ENCODE data around the gene FCAMR.
A peak's percentile ranks its signal among the peaks of the same experiment; 100 is the strongest.

The FCAMR gene

DNA sequence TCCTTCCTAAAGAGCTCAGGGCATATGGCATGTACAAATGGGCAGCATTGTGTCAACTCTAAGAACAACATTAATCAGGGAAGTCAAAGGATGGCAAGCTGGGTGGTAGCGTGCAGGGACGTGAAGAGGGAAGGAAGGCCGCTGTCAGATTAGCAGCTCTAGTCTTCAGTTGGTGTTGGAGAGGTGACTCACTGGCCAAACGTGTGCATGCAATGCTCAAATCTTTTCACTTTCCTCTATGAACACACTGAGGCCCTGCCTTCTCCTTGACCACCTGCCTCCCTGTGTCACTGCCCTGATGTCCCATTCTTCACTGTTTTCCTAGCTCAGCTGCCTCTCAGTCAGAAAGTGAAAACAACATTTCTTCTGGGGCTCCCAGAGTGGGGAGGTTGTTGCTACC is 18.1 kb downstream of the FCAMR start:
- H3K27ac ChIP-seq, result peak overlapping the region; percentile 84
- no peak for TF ChIP-seq ZFX (IDR thresholded peaks at IDR 0.05)
- TF ChIP-seq, protein P1, sequence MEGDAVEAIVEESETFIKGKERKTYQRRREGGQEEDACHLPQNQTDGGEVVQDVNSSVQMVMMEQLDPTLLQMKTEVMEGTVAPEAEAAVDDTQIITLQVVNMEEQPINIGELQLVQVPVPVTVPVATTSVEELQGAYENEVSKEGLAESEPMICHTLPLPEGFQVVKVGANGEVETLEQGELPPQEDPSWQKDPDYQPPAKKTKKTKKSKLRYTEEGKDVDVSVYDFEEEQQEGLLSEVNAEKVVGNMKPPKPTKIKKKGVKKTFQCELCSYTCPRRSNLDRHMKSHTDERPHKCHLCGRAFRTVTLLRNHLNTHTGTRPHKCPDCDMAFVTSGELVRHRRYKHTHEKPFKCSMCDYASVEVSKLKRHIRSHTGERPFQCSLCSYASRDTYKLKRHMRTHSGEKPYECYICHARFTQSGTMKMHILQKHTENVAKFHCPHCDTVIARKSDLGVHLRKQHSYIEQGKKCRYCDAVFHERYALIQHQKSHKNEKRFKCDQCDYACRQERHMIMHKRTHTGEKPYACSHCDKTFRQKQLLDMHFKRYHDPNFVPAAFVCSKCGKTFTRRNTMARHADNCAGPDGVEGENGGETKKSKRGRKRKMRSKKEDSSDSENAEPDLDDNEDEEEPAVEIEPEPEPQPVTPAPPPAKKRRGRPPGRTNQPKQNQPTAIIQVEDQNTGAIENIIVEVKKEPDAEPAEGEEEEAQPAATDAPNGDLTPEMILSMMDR (conservative IDR thresholded peaks at IDR 0.05), result no peak

- TF ChIP-seq, protein P1 (conservative IDR thresholded peaks at IDR 0.05), result no peak
- no peak for TF ChIP-seq ZFX (IDR thresholded peaks at IDR 0.05)
- peak overlapping the region; percentile 84 for H3K27ac ChIP-seq
These were observed 18.8 kb downstream of the FCAMR start for GRCh38 chr1:206951318-206952100.

GRCh38 chr1:206949641-206950040 is 20.6 kb downstream of the FCAMR start:
- TF ChIP-seq ZFX (IDR thresholded peaks at IDR 0.05), result no peak
- TF ChIP-seq, protein P1 (conservative IDR thresholded peaks at IDR 0.05), result no peak
- H3K27ac ChIP-seq, result no peak overlapping the region

DNA sequence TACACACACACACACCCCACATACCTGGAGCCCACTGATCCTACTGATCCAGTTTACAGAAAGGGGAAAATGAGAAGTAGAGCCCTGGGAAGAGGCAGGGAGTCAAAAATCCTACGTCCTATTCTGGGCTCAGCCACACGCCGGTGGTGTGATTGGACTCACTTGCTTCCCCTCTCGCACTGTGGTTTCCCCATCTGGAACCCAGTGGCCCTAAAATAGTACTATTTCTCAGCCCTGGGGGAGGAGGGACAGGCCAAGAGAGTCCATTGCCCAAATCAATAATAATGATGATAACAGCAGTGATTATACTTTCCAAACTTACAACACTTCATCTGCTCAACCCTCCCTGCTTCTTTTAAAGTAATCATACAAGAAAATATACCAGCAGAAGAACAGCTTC is 21.1 kb downstream of the FCAMR start:
- TF ChIP-seq ZFX (IDR thresholded peaks at IDR 0.05), result no peak
- TF ChIP-seq, protein P1 (conservative IDR thresholded peaks at IDR 0.05), result no peak
- H3K27ac ChIP-seq, result no peak overlapping the region

- no peak for TF ChIP-seq ZFX (IDR thresholded peaks at IDR 0.05)
- TF ChIP-seq, protein P1 (conservative IDR thresholded peaks at IDR 0.05), result no peak
- H3K27ac ChIP-seq, result no peak overlapping the region
These were observed 23.0 kb downstream of the FCAMR start for GRCh38 chr1:206947255-206947654.

DNA sequence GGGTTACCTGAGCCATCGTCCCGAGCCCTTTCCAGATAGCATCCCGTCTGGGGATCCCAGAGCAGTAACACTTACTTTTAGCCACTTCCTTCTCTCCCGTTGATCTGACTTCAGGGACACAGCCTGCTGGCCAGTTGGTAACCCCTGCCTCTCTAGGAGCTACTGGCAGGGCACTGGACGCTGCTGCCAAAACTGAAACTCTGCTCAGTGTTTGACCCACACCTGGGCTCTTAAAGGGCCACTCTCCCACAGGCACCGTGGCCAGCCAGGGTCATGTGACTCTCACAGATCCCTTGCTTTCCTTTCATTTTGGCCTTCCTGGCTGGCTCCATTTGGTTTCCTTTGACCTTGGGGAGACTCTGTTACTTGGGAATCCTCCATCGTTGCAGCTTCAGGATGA is 24.0 kb downstream of the FCAMR start, which contains the start of gene PIGR:
PIGR (minus strand) TSS at position 206 of the 400 bp plus-strand sequence. CDS start 5,935 bp downstream, outside the sequence.
- H3K27ac ChIP-seq, result no peak within 1 kb of the TSS
- TF ChIP-seq ZFX (IDR thresholded peaks at IDR 0.05), result no peak
- TF ChIP-seq, protein P1 (conservative IDR thresholded peaks at IDR 0.05), result no peak

DNA sequence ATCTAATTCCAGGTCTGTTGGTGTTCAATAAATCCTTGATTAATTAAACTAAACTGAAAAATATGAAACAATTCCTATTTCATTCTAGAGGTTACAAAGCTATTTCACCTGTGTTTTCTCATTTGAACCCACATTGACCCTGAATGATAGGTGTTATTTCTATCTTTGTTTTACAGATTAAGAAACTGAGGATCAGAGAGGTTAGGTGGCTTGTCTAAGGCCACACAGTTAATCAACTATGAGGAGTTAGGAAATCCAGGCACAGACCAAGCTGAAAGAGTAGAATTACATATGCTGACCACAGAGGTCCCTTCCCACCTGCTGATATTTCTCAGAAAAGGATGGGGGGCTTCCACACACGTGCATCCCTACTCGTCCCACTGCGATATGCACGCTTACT is 24.5 kb downstream of the FCAMR start:
- no peak for TF ChIP-seq ZFX (IDR thresholded peaks at IDR 0.05)
- TF ChIP-seq, protein P1 (conservative IDR thresholded peaks at IDR 0.05), result no peak

More for the DNA sequence above, 24.5 kb downstream of the FCAMR start:
- no peak overlapping the region for H3K27ac ChIP-seq

All from C4-2B (cell line).